GM12892 (cell line): ENCODE results near the gene RPTOR.

Experiments
- POLR2A ChIP-seq: IDR thresholded peaks from 2 replicates; pipeline ENCODE4 v1.6.1; 2011; ENCODE audit warnings: low read depth, low read length, control low read depth
- POLR2AphosphoS5 ChIP-seq: IDR thresholded peaks from 2 replicates; pipeline ENCODE4 v1.6.1; 2011; ENCODE audit warnings: low read depth, low read length, control low read depth
- TAF1 ChIP-seq: IDR thresholded peaks from 2 replicates; pipeline ENCODE4 v1.6.1; 2011; ENCODE audit warnings: low read depth, mild to moderate bottlenecking, control low read depth, low read length, borderline replicate concordance

DNA sequence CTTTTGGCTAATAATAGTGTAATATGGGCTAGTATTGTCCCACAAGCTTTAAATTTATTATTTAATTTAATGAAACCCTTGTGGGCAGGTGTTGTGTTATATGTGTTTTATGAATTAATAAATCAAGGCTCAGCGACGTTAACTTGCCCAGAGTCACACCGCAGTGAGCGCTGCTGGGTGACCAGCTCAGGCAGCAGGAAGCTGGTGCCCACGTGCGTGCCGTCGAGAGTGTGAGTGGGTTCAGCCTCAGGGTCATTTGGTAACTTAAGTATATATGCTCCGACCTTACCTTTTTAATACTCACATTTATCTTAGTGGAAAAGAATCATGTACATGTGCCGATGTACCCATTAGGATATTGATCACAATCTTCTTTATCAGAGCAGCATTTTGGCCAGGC is 309.6 kb downstream of the RPTOR start:
- TF ChIP-seq POLR2A (no peak), TAF1 (no peak), POLR2AphosphoS5 (no peak)
